A549 (cell line): ENCODE results near the gene KIAA0040. TPM values are rescaled to one million over a fixed set of nuclear protein-coding genes. Genes with fewer than 3 reads are reported as not detected.

Experiments
- polyA plus RNA-seq, 4 experiments: library from polyadenylated mRNA; depleted of rRNA in 3 of 4; stranded (reverse); fragments of >200 nt; fragmentation: RNase III in 1 of 4; extraction: RNeasy Plus Mini Kit Qiagen cat#74134 plus additional on column Dnase treatment in 1 of 4; gene quantifications; 2 replicates in 3 of 4; 3 replicates in 1 of 4; pipeline ENCODE4 v1.2.3, GENCODE V29; 2011 to 2017

The KIAA0040 gene
- polyA plus RNA-seq, 2 of the 4 experiments (the other 2 are of a cell fraction): 0.21 to 1.1 TPM

Other genes starting within 250 kb of the KIAA0040 start
- 95.8 and 151 TPM in 2 replicates for gene CACYBP, start 192.8 kb downstream of the KIAA0040 start, polyA plus RNA-seq (2011; rRNA removed)
- gene CACYBP, start 192.8 kb downstream of the KIAA0040 start, polyA plus RNA-seq (2017; fragmentation: RNase III; extraction: RNeasy Plus Mini Kit Qiagen cat#74134 plus additional on column Dnase treatment): 249 to 297 TPM (median 253 TPM) in 3 replicates
- gene MRPS14, start 169.4 kb downstream of the KIAA0040 start, polyA plus RNA-seq (2011; rRNA removed): 40.9 and 45.1 TPM in 2 replicates
- gene MRPS14, start 169.4 kb downstream of the KIAA0040 start, polyA plus RNA-seq (2017; fragmentation: RNase III; extraction: RNeasy Plus Mini Kit Qiagen cat#74134 plus additional on column Dnase treatment): 18.9 to 20.0 TPM (median 19.5 TPM) in 3 replicates
- not detected in 2 replicates for gene TNN, start 124.9 kb downstream of the KIAA0040 start, polyA plus RNA-seq (2011; rRNA removed)
- gene TNN, start 124.9 kb downstream of the KIAA0040 start, polyA plus RNA-seq (2017; fragmentation: RNase III; extraction: RNeasy Plus Mini Kit Qiagen cat#74134 plus additional on column Dnase treatment): not detected in 3 replicates